Glutamatergic neuron (in vitro differentiated cells): Measurements from ENCODE around the gene FADD. TPM values are rescaled to one million over a fixed set of nuclear protein-coding genes. Genes with fewer than 3 reads are reported as not detected.

Source experiments
- DNase-seq: peaks from one replicate; pipeline ENCODE4 v3.0.0; 2022
- H3K27ac Mint-ChIP-seq: one replicate; pipeline ENCODE4 v1.8.0; 2020; ENCODE audit warnings: mild to moderate bottlenecking, mixed read lengths, inconsistent platforms; ENCODE audit not compliant: unreplicated experiment
- H3K27me3 Mint-ChIP-seq: one replicate; pipeline ENCODE4 v1.8.0; 2020; ENCODE audit warnings: mild to moderate bottlenecking, moderate library complexity, mixed read lengths, inconsistent platforms; ENCODE audit not compliant: unreplicated experiment
- H3K36me3 Mint-ChIP-seq: one replicate; pipeline ENCODE4 v1.8.0; 2020; ENCODE audit warnings: mild to moderate bottlenecking, mixed read lengths, inconsistent platforms; ENCODE audit not compliant: unreplicated experiment
- H3K4me1 Mint-ChIP-seq: one replicate; pipeline ENCODE4 v1.8.0; 2020; ENCODE audit warnings: mild to moderate bottlenecking, low read depth, mixed read lengths, inconsistent platforms; ENCODE audit not compliant: unreplicated experiment
- H3K4me3 Mint-ChIP-seq: one replicate; pipeline ENCODE4 v1.8.0; 2020; ENCODE audit warnings: mild to moderate bottlenecking, mixed read lengths, inconsistent platforms; ENCODE audit not compliant: unreplicated experiment
- H3K9me3 Mint-ChIP-seq: one replicate; pipeline ENCODE4 v1.8.0; 2020; ENCODE audit warnings: mild to moderate bottlenecking, moderate library complexity, mixed read lengths, inconsistent platforms; ENCODE audit not compliant: unreplicated experiment
- total RNA-seq: library from RNA; stranded (reverse); fragmentation: NEBNext Ultra II Directional; extraction: Animal tissue kit (Norgen Biotek cat#: 25700); gene quantifications from one replicate; pipeline ENCODE4 v1.2.1, GENCODE V29; 2021; ENCODE audit not compliant: unreplicated experiment
- TF ChIP-seq, protein P1 (sequence below): fragments of 200-600 bp; sonication (generic); IDR thresholded peaks from one replicate; pipeline ENCODE4 v1.5.0; 2021; ENCODE audit not compliant: partially characterized antibody, unreplicated experiment

Gene FADD
- total RNA-seq, 1 donor from 2014 or later: 23.1 TPM

DNA sequence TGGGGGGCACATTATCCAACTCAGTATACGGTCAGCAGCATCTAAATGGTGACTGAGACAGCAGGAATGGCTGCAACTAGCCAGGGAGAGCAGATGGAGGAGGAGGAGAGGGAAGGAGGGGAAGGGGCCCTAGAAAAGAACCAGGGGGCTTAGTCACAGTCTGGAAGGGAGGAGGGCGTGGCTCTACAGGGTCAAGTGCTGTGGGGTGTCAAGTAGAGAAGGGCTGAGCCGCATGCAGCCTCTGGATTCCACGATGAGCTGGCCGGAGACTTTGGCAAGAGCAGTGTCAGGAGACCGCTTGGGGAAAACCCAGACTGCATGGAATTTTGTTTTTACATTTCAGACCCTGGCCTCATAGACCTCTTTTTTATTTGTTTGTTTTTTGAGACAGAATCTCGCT, 41.6 kb downstream of the FADD start:
- Mint-ChIP-seq H3K4me1 (no peaks in the 10 kb centered on the region), H3K27me3 (peaks cover 5% of the 10 kb centered on the region), H3K27ac (no peak overlapping the region), H3K9me3 (peaks cover 1% of the 10 kb centered on the region), H3K4me3 (no peak overlapping the region), H3K36me3 (no peaks in the 10 kb centered on the region)
- TF ChIP-seq, protein P1, sequence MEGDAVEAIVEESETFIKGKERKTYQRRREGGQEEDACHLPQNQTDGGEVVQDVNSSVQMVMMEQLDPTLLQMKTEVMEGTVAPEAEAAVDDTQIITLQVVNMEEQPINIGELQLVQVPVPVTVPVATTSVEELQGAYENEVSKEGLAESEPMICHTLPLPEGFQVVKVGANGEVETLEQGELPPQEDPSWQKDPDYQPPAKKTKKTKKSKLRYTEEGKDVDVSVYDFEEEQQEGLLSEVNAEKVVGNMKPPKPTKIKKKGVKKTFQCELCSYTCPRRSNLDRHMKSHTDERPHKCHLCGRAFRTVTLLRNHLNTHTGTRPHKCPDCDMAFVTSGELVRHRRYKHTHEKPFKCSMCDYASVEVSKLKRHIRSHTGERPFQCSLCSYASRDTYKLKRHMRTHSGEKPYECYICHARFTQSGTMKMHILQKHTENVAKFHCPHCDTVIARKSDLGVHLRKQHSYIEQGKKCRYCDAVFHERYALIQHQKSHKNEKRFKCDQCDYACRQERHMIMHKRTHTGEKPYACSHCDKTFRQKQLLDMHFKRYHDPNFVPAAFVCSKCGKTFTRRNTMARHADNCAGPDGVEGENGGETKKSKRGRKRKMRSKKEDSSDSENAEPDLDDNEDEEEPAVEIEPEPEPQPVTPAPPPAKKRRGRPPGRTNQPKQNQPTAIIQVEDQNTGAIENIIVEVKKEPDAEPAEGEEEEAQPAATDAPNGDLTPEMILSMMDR: no peak
- no peak for DNase-seq

DNA sequence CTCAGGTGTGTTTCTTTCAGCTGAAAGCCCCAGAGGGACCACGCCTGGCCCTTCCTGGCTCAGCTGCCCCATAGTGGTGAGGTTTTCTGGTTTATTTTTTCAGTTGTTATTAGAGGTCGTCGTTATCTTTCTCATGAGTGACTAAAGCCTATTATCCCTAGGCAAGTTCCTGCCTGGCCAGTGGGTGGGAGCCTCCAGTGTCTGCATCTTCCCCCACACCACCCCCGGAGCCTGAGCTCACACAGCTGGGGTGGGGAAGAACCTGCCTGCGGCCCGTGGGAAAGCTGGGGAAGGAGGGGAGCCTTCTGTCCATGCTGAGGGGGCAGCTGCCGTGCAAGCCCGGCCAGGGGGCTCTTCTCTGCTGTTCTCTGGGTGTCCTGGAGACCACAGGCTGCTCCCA, 43.1 kb downstream of the FADD start:
- peaks cover 6% of the 10 kb centered on the region for H3K27me3 Mint-ChIP-seq
- H3K27ac Mint-ChIP-seq: no peak overlapping the region
- TF ChIP-seq, protein P1: no peak
- peaks cover 1% of the 10 kb centered on the region for H3K9me3 Mint-ChIP-seq
- H3K4me3 Mint-ChIP-seq: no peak overlapping the region
- peaks cover 2% of the 10 kb centered on the region for H3K4me1 Mint-ChIP-seq
- H3K36me3 Mint-ChIP-seq: no peaks in the 10 kb centered on the region
- DNase-seq: no peak

DNA sequence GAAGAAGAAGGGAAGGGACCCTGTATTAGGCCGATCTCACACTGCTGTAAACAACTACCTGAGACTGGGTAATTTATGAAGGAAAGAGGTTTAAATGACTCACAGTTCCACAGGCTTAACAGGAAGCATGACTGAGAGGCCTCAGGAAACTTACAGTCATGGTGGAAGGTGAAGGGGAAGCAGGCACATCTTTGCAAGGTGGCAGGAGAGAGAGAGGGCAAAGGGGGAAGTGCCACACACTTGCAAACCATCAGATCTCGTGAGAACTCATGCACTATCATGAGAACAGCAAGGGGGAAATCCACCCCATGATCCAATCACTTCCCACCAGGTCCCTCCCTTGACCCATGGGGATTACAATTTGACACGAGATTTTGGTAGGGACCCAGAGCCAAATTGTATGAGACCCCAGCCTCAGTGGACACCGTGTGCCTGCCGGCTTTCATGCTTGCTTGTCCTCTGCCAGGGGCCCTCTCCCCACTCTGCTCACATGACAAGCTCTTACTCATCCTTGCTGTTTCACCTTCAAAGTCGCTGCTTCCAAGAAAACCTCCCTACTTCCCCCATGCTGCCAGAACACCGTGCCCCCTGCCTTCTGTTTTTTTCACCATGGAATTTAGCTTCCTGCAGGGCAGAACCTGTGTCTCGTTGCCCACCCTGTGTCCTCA, 44.1 kb downstream of the FADD start:
- Mint-ChIP-seq H3K4me1 (peaks cover 2% of the 10 kb centered on the region), H3K36me3 (no peaks in the 10 kb centered on the region)

DNA sequence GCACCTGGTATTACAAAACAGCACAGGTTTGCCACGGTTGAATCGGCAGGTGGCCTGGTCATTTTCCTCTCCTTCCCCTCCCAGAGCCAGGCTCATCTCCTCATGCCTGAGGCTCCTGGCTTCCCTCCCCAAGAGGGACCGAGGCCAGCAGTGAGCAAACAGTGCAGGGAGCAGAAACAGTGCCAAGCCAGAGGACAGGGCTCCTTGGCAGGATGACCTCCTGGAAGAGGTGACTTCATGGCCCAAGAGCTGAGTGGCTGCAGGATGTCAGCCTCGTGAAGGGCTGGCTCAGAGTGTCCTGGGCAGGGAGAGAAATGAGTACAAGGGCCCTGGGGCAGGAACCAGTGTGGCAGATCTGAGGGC, 44.6 kb downstream of the FADD start:
- peaks cover 7% of the 10 kb centered on the region for H3K27me3 Mint-ChIP-seq
- TF ChIP-seq, protein P1: no peak
- no peak overlapping the region for H3K4me3 Mint-ChIP-seq
- no peak overlapping the region for H3K27ac Mint-ChIP-seq
- peaks cover 2% of the 10 kb centered on the region for H3K4me1 Mint-ChIP-seq
- H3K36me3 Mint-ChIP-seq: no peaks in the 10 kb centered on the region
- no peak for DNase-seq
- peaks cover 1% of the 10 kb centered on the region for H3K9me3 Mint-ChIP-seq

More for the DNA sequence above, 44.1 kb downstream of the FADD start:
- TF ChIP-seq, protein P1: no peak
- peaks cover 7% of the 10 kb centered on the region for H3K27me3 Mint-ChIP-seq
- no peak overlapping the region for H3K27ac Mint-ChIP-seq
- H3K4me3 Mint-ChIP-seq: no peak overlapping the region
- DNase-seq: no peak
- peaks cover 1% of the 10 kb centered on the region for H3K9me3 Mint-ChIP-seq

DNA sequence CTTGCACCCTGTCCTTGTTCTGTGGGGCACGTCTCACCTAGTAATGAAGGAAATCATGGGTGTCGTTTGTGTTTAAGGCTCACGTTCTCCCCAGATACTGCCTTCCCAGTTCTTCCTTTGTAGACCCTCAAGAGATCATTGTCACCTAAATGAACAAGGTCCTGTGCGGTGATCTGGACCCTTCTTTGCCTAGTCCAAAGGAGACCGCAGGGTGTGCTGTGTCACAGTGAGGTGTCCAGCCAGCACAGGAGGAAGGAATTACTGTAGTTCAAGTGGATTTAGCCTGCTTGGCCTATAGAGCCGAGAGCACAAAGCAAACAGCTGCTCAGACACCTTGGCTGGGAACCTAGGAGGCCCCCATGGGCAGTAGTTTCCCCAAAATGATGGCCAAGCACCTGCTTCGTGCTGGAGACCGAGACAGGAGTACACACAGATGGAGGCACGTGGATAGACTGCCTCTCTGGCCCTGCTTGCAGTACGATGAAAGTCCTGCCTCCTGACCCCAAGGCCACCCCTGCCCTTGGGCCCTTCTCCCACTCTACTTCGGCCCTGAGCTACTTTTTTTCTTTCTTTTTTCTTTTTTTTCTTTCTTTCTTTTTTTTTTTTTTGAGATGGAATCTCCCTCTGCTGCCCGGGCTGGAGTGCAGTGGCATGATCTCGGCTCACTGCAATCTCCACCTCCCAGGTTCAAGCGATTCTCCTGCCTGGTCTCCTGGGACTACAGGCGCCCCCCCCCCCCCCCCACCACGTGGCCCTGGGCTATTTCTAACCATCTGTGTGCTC, 48.0 kb downstream of the FADD start:
- DNase-seq: no peak
- Mint-ChIP-seq H3K4me1 (peaks cover 10% of the 10 kb centered on the region), H3K4me3 (no peak overlapping the region), H3K27me3 (peaks cover 4% of the 10 kb centered on the region), H3K9me3 (peaks cover 2% of the 10 kb centered on the region), H3K27ac (no peak overlapping the region), H3K36me3 (no peaks in the 10 kb centered on the region)
- TF ChIP-seq, protein P1: no peak
